NT2/D1 (cell line): ENCODE measurements around the gene FBP2.
A peak's percentile ranks its signal among the peaks of the same experiment; 100 is the strongest.
"Not testable (repeated sequence)": the region's sequence is repeated elsewhere in the genome, so short reads cannot be mapped to it uniquely, and the experiment has no call there.

Source experiments
- DNase-seq: peaks from one replicate; pipeline ENCODE4 v3.0.0-alpha.2; 2011; ENCODE audit warnings: low read depth, low spot score
- H3K27me3 ChIP-seq: 2 replicates; pipeline ENCODE4 v1.6.0; 2011; ENCODE audit warnings: mild to moderate bottlenecking; ENCODE audit not compliant: insufficient read length, insufficient read depth
- H3K36me3 ChIP-seq: 2 replicates; pipeline ENCODE4 v1.6.1; 2011; ENCODE audit warnings: mild to moderate bottlenecking, low read length, mixed read lengths; ENCODE audit not compliant: insufficient read depth, insufficient read length
- H3K4me1 ChIP-seq: 2 replicates; pipeline ENCODE4 v1.5.1; 2011; ENCODE audit not compliant: insufficient read depth, insufficient read length
- H3K4me3 ChIP-seq: 2 replicates; pipeline ENCODE4 v1.5.1; 2011; ENCODE audit warnings: low read depth; ENCODE audit not compliant: insufficient read length
- H3K9ac ChIP-seq: 2 replicates; pipeline ENCODE4 v1.6.0; 2011; ENCODE audit warnings: low read depth; ENCODE audit not compliant: insufficient read length
- H3K9me3 ChIP-seq: 2 replicates; pipeline ENCODE4 v1.5.1; 2011; ENCODE audit warnings: mild to moderate bottlenecking, low read length; ENCODE audit not compliant: insufficient read depth
- SUZ12 ChIP-seq: IDR thresholded peaks from 2 replicates; pipeline ENCODE4 v1.6.1; 2011; ENCODE audit not compliant: insufficient read length, insufficient read depth; ENCODE audit errors: extremely low read depth
- YY1 ChIP-seq: IDR thresholded peaks from 2 replicates; pipeline ENCODE4 v1.6.1; 2011; ENCODE audit not compliant: insufficient read length, insufficient read depth
- ZNF274 ChIP-seq: IDR thresholded peaks from 2 replicates; pipeline ENCODE4 v1.6.1; 2011; ENCODE audit warnings: mild to moderate bottlenecking, low read depth, low read length

The FBP2 gene

DNA sequence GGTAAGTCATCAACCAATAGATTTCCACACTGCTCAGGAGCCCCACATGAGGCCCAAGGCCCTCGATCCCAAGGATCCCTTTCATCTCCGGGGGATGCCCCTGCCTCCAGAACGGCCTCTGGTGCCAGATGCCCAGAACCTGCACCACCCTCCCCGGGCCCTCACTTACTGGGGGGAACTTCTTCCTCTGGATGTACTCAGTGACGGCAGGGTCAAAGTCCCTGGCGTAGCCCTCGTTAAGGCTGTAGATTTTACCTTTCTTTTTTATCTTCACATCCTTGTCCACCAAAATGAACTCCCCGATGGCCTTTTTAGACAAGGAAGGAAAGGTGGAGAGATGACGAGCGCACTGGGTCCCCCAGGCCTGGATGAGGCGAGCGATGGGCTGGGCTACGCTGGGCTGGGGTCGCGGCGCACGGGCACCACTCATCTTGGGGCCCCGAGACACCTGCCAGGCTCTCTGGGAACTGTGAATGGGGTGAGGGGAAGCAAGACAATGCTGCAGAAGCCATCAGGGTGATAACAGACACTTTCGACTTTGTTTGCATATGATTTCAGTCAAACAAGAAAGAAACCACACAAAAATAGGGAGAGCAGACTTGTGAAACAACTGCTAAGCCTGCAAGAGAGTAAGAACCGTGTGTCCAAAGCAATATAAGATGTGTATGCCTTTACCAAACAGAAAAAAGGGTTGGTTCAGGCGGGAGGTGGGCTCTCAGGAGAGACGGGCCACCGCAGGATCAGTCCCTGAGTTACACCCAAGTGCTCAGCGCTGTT is 13.2 kb upstream of the FBP2 start:
- Histone ChIP-seq H3K4me1 (peaks cover 6% of the 10 kb centered on the region), H3K27me3 (peaks cover 13% of the 10 kb centered on the region), H3K9ac (no peak overlapping the region), H3K36me3 (no peaks in the 10 kb centered on the region), H3K4me3 (no peak overlapping the region), H3K9me3 (no peaks in the 10 kb centered on the region)
- TF ChIP-seq SUZ12, result no peak
- TF ChIP-seq YY1, result no peak
- no peak for TF ChIP-seq ZNF274
- no peak for DNase-seq

DNA sequence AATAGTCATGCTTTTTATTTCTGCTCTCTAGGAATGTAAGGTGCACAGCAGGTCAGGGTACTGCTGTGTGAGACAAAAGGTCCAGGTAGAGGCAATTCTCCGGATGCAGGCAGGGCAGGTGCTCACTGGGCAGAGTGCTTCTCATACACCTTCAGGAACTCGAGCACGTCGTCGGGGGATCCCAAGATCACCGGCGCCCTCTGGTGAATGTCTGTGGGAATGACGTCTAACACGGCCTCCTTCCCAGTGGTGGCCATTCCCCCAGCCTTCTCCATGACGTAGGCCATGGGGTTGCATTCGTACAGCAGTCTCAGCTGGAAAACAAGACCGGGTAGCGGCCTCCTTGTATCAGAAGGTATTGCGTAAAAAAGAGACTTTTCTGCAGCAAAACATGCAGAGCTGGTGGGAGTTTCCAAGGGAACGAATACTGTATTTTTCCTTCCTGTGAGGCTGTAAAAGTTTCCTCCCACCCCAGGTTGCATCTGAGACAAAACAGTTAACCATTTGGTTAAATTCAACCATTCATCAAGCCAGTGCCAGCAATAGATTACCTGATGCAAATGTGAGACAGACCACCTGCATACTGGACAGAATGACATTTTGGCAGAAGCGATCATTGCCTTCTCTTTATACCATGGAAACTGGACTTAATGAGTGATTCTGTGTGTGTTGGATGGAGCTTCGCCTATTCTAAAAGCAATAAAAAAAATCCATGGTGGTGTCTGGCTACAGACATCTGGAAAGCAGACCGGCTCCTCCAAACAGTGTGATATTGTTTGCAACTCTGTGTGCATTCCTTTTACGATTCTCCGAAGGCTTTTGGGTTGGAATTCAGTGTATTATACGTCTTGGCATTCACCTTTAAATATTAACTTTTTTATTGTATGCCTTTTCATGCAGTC is 9.9 kb upstream of the FBP2 start:
- Histone ChIP-seq H3K9ac (no peak overlapping the region), H3K36me3 (no peaks in the 10 kb centered on the region), H3K4me3 (no peak overlapping the region), H3K4me1 (peaks cover 6% of the 10 kb centered on the region), H3K9me3 (no peaks in the 10 kb centered on the region), H3K27me3 (peaks cover 13% of the 10 kb centered on the region)
- TF ChIP-seq SUZ12 (no peak), ZNF274 (no peak), YY1 (no peak)
- peak; percentile 54 for DNase-seq

GRCh38 chr9:94602666-94603065 is 9.0 kb upstream of the FBP2 start:
- peaks cover 13% of the 10 kb centered on the region for H3K27me3 ChIP-seq
- H3K9me3 ChIP-seq, result no peaks in the 10 kb centered on the region
- TF ChIP-seq ZNF274 (no peak), YY1 (no peak), SUZ12 (no peak)
- peaks cover 6% of the 10 kb centered on the region for H3K4me1 ChIP-seq
- H3K9ac ChIP-seq, result no peak overlapping the region
- no peak overlapping the region for H3K4me3 ChIP-seq
- H3K36me3 ChIP-seq, result no peaks in the 10 kb centered on the region
- no peak for DNase-seq

- no peak for DNase-seq
- no peak overlapping the region for H3K9ac ChIP-seq
- no peak overlapping the region for H3K4me3 ChIP-seq
- no peaks in the 10 kb centered on the region for H3K9me3 ChIP-seq
- H3K4me1 ChIP-seq, result peaks cover 3% of the 10 kb centered on the region
- H3K27me3 ChIP-seq, result peaks cover under 1% of the 10 kb centered on the region
- H3K36me3 ChIP-seq, result no peaks in the 10 kb centered on the region
- no peak for TF ChIP-seq SUZ12
- no peak for TF ChIP-seq YY1
- TF ChIP-seq ZNF274, result no peak
Measured at GRCh38 chr9:94600715-94601114, 7.1 kb upstream of the FBP2 start.

- Histone ChIP-seq H3K36me3 (no peaks in the 10 kb centered on the region), H3K9ac (no peak overlapping the region), H3K4me3 (no peak overlapping the region), H3K27me3 (no peaks in the 10 kb centered on the region), H3K4me1 (peaks cover 3% of the 10 kb centered on the region), H3K9me3 (no peaks in the 10 kb centered on the region)
- DNase-seq, result no peak
- TF ChIP-seq SUZ12, result no peak
Measured at GRCh38 chr9:94600258-94600657, 6.6 kb upstream of the FBP2 start.

GRCh38 chr9:94599102-94599501 is 5.5 kb upstream of the FBP2 start:
- H3K9ac ChIP-seq, result no peak overlapping the region
- H3K36me3 ChIP-seq, result no peaks in the 10 kb centered on the region
- no peak overlapping the region for H3K4me3 ChIP-seq
- H3K9me3 ChIP-seq, result no peaks in the 10 kb centered on the region
- TF ChIP-seq SUZ12 (no peak), YY1 (no peak), ZNF274 (no peak)
- DNase-seq, result no peak
- no peaks in the 10 kb centered on the region for H3K27me3 ChIP-seq
- H3K4me1 ChIP-seq, result no peaks in the 10 kb centered on the region

DNA sequence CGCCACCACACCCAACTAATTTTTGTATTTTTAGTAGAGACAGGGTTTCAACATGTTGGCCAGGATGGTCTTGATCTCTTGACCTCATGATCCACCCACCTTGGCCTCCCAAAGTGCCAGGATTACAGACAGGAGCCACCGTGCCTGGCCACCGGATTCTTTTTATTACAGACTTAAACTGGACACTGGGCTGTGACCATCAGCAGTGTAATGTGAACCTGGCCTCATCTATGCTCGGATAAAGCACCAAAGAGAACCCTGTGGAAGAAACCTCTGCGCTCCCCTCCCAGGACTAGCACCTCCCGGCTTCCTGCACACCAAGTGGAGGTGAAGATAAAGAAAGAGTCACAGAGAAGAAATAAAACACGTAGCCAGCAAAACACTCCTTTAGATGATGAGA is 941 bp downstream of the FBP2 start:
- H3K27me3 ChIP-seq, H3K9me3 ChIP-seq, H3K4me1 ChIP-seq, H3K9ac ChIP-seq, H3K4me3 ChIP-seq, DNase-seq, H3K36me3 ChIP-seq: not testable (repeated sequence)
